BLaER1 treated with 17β-estradiol and CSF1 and Interleukin-3, amounts not matched to agents 10 nM and 100 nM (cell line): ENCODE results near the gene IMPDH2.
A peak's percentile ranks its signal among the peaks of the same experiment; 100 is the strongest.
"Not testable (repeated sequence)": the region's sequence is repeated elsewhere in the genome, so short reads cannot be mapped to it uniquely, and the experiment has no call there.

ENCODE experiments used
- H3K27ac ChIP-seq, 11 experiments: shearing (Covaris generic); formaldehyde crosslinking; 2 replicates each; pipeline ENCODE4 v1.8.1; 2022
- H3K27me3 ChIP-seq, 11 experiments: shearing (Covaris generic); formaldehyde crosslinking; 2 replicates each; pipeline ENCODE4 v1.8.1; 2022
- H3K36me3 ChIP-seq, 11 experiments: shearing (Covaris generic); formaldehyde crosslinking; 2 replicates each; pipeline ENCODE4 v1.8.1; 2022
- H3K4me1 ChIP-seq, 10 experiments: shearing (Covaris generic); formaldehyde crosslinking; 2 replicates each; pipeline ENCODE4 v1.8.1; 2022
- H3K4me2 ChIP-seq, 11 experiments: shearing (Covaris generic); formaldehyde crosslinking; 2 replicates each; pipeline ENCODE4 v1.8.1; 2022
- H3K4me3 ChIP-seq, 10 experiments: shearing (Covaris generic); formaldehyde crosslinking; 2 replicates each; pipeline ENCODE4 v1.8.1; 2022
- H3K9ac ChIP-seq, 11 experiments: shearing (Covaris generic); formaldehyde crosslinking; 2 replicates each; pipeline ENCODE4 v1.8.1; 2022
- H3K9me3 ChIP-seq, 11 experiments: shearing (Covaris generic); formaldehyde crosslinking; replicated peaks in 1 of 11; 2 replicates each; pipeline ENCODE4 v1.8.1; 2022
- H4K20me1 ChIP-seq, 11 experiments: shearing (Covaris generic); formaldehyde crosslinking; 2 replicates each; pipeline ENCODE4 v1.8.1; 2022
- Cebpa-rat ChIP-seq, 11 experiments: shearing (Covaris generic); IDR thresholded peaks; 2 replicates each; pipeline ENCODE4 v1.8.1; 2022

IMPDH2 gene

GRCh38 chr3:49013738-49014660 lies 15.2 kb downstream of the IMPDH2 start:
- Histone ChIP-seq H3K36me3 (peaks cover 57 to 81% (median 64%) of the 10 kb centered on the region in 11 experiments), H3K27ac (no peak overlapping the region), H3K4me3 (no peak overlapping the region), H3K4me2 (peak overlapping the region in 3 of 11 experiments; percentile 6 to 7 (median 6); a peak in 1 of 22 replicates), H3K9me3 (no peaks in the 10 kb centered on the region), H4K20me1 (peaks cover 45 to 90% (median 87%) of the 10 kb centered on the region in 11 experiments), H3K9ac (no peak overlapping the region), H3K4me1 (peaks cover 27 to 70% (median 56%) of the 10 kb centered on the region in 10 experiments), H3K27me3 (no peaks in the 10 kb centered on the region)
- no peak for TF ChIP-seq Cebpa-rat (IDR thresholded peaks at IDR 0.05)

- no peak overlapping the region for H3K4me3 ChIP-seq
- no peaks in the 10 kb centered on the region for H3K9me3 ChIP-seq
- H3K27me3 ChIP-seq = no peaks in the 10 kb centered on the region
- TF ChIP-seq Cebpa-rat (IDR thresholded peaks at IDR 0.05) = no peak
- H3K27ac ChIP-seq = no peak overlapping the region
- peak overlapping the region in 3 of 11 experiments; percentile 6 to 7 (median 6); a peak in 1 of 22 replicates for H3K4me2 ChIP-seq
- H3K9ac ChIP-seq = no peak overlapping the region
- H3K36me3 ChIP-seq = peaks cover 57 to 81% (median 65%) of the 10 kb centered on the region in 11 experiments
- H4K20me1 ChIP-seq = peaks cover 50 to 98% (median 95%) of the 10 kb centered on the region in 11 experiments
- H3K4me1 ChIP-seq = peaks cover 32 to 73% (median 59%) of the 10 kb centered on the region in 10 experiments
These were observed 16.0 kb downstream of the IMPDH2 start for GRCh38 chr3:49013113-49013737.

GRCh38 chr3:49012441-49013017 lies 16.7 kb downstream of the IMPDH2 start:
- no peak for TF ChIP-seq Cebpa-rat (IDR thresholded peaks at IDR 0.05)
- no peaks in the 10 kb centered on the region for H3K27me3 ChIP-seq
- H3K9me3 ChIP-seq = no peaks in the 10 kb centered on the region
- peaks cover 57 to 81% (median 65%) of the 10 kb centered on the region in 11 experiments for H3K36me3 ChIP-seq
- H3K9ac ChIP-seq = no peak overlapping the region
- peaks cover 50 to 97% (median 95%) of the 10 kb centered on the region in 11 experiments for H4K20me1 ChIP-seq
- no peak overlapping the region for H3K4me2 ChIP-seq
- no peak overlapping the region for H3K4me3 ChIP-seq
- H3K27ac ChIP-seq = no peak overlapping the region
- H3K4me1 ChIP-seq = peaks cover 32 to 73% (median 58%) of the 10 kb centered on the region in 10 experiments

- Histone ChIP-seq H4K20me1 (peaks cover 39 to 66% (median 64%) of the 10 kb centered on the region in 11 experiments), H3K36me3 (peaks cover 35 to 52% (median 39%) of the 10 kb centered on the region in 11 experiments), H3K9me3 (no peaks in the 10 kb centered on the region), H3K9ac (peak overlapping the region in 1 of 11 experiments; percentile 39; a peak in 2 of 22 replicates), H3K4me1 (peaks cover 28 to 61% (median 47%) of the 10 kb centered on the region in 10 experiments), H3K27ac (peak overlapping the region in 1 of 11 experiments; percentile 14; a peak in 1 of 22 replicates), H3K27me3 (no peaks in the 10 kb centered on the region), H3K4me2 (peak overlapping the region; percentile 34 to 62 (median 51); a peak in 18 of 22 replicates), H3K4me3 (no peak overlapping the region)
- no peak for TF ChIP-seq Cebpa-rat (IDR thresholded peaks at IDR 0.05)
These were observed 19.8 kb downstream of the IMPDH2 start for GRCh38 chr3:49009396-49009795.

GRCh38 chr3:49008627-49009026 lies 20.6 kb downstream of the IMPDH2 start:
- peaks cover 27 to 45% (median 31%) of the 10 kb centered on the region in 11 experiments for H3K36me3 ChIP-seq
- peaks cover 28 to 54% (median 40%) of the 10 kb centered on the region in 10 experiments for H3K4me1 ChIP-seq
- H3K27ac ChIP-seq = peak overlapping the region; percentile 23 to 99 (median 95); a peak in 20 of 22 replicates
- peak overlapping the region; percentile 94 to 100 (median 96) for H3K4me2 ChIP-seq
- not testable (repeated sequence) for H3K9me3 ChIP-seq, H3K27me3 ChIP-seq
- peak overlapping the region; percentile 87 to 99 (median 94) for H3K9ac ChIP-seq
- H3K4me3 ChIP-seq = peak overlapping the region; percentile 67 to 91 (median 80)
- H4K20me1 ChIP-seq = peaks cover 31 to 58% (median 56%) of the 10 kb centered on the region in 11 experiments

GRCh38 chr3:49007771-49008528 lies 21.2 kb downstream of the IMPDH2 start:
- TF ChIP-seq Cebpa-rat (IDR thresholded peaks at IDR 0.05) = no peak
- Histone ChIP-seq H3K36me3 (peaks cover 20 to 38% (median 25%) of the 10 kb centered on the region in 11 experiments), H4K20me1 (peaks cover 25 to 52% (median 50%) of the 10 kb centered on the region in 11 experiments; a peak in 21 of 22 replicates), H3K27ac (peak overlapping the region; percentile 87 to 99 (median 95)), H3K4me2 (peak overlapping the region; percentile 94 to 100 (median 96)), H3K27me3 (no peaks in the 10 kb centered on the region), H3K9me3 (no peaks in the 10 kb centered on the region), H3K4me1 (peaks cover 28 to 47% (median 36%) of the 10 kb centered on the region in 10 experiments), H3K4me3 (peak overlapping the region; percentile 67 to 91 (median 80)), H3K9ac (peak overlapping the region; percentile 87 to 99 (median 94))

DNA sequence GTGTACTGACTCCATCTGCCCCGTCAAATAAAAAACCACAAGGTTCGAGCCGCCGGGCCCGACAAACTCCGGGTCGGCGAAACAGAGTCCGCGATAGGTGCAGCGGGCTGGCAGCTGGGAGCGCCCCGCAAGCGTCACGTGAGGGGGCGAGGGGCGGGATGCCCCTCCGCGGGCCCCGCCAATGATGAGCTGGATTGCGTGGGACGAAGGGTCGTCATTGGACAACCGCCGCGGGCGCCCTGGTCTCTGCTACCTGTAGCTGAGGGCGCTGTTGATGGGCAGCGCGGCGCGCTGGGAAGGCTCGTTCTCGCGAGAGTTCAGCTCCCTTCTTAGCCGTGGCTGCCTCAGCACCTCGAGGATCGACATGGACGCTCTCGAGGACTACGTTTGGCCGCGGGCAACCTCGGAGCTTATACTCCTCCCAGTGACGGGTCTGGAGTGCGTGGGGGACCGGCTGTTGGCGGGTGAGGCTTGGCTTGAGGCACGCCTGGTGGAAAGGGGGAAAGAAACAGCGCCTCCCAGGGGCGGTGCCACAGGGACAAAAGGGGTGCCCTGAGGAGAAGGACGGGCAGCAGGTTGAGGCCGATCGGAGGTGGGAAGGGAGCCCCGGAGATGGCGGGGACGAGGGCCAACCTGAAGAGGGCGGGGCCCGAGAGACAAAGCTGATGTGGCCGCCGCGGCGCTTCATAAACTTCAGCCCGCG lies 22.0 kb downstream of the IMPDH2 start, which contains the start of gene WDR6:
WDR6 (plus strand) TSS at position 324 of the 703 bp plus-strand sequence; CDS start at position 365, 41 bp downstream.
- H3K4me2 ChIP-seq = peak within 1 kb of the TSS; percentile 94 to 100 (median 96)
- peak within 1 kb of the TSS; percentile 87 to 99 (median 94) for H3K9ac ChIP-seq
- peak within 1 kb of the TSS; percentile 67 to 91 (median 80) for H3K4me3 ChIP-seq
- peaks cover 17 to 44% (median 42%) of the 10 kb centered on the region in 11 experiments; a peak in 21 of 22 replicates for H4K20me1 ChIP-seq
- H3K4me1 ChIP-seq = peaks cover 28 to 44% (median 36%) of the 10 kb centered on the region in 10 experiments
- no peaks in the 10 kb centered on the region for H3K9me3 ChIP-seq
- no peak for TF ChIP-seq Cebpa-rat (IDR thresholded peaks at IDR 0.05)
- H3K36me3 ChIP-seq = peaks cover 13 to 30% (median 18%) of the 10 kb centered on the region in 11 experiments
- no peaks in the 10 kb centered on the region for H3K27me3 ChIP-seq
- H3K27ac ChIP-seq = peak within 1 kb of the TSS; percentile 87 to 99 (median 95)
